ENCODE measurements around the gene XAB2.
"Not testable (repeated sequence)": the region's sequence is repeated elsewhere in the genome, so short reads cannot be mapped to it uniquely, and the experiment has no call there.

- TF ChIP-seq EZH2 (optimal IDR thresholded peaks at IDR 0.05; ENCODE audit: low read depth, low read length); CTCF (IDR thresholded peaks at IDR 0.05; ENCODE audit: low read length): not testable (repeated sequence)
Measured at GRCh38 chr19:7643629-7644549, 14.5 kb upstream of the XAB2 start.
